ENCODE measurements around the gene MANEAL.

MANEAL gene

DNA sequence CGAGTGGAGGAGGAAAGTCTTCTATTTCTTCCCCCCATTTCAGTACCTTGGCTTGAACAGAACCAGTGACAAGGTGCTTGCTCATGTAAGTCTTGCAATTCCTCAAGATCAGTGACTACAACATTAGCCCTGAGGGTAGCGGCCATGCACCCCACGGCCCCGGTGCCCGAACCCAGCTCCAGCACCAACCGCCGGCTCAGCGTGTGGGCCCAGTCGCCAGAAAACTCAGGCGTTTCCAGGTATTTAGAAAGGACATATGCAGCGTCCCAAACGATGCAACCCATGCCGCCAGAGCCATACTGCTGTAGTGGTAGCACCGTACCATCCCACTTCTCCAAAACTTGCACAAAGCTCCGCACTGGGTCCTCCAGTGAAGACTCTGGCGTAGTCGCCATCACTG, 11.2 kb upstream of the MANEAL start:
- DNase-seq = no peak

DNA sequence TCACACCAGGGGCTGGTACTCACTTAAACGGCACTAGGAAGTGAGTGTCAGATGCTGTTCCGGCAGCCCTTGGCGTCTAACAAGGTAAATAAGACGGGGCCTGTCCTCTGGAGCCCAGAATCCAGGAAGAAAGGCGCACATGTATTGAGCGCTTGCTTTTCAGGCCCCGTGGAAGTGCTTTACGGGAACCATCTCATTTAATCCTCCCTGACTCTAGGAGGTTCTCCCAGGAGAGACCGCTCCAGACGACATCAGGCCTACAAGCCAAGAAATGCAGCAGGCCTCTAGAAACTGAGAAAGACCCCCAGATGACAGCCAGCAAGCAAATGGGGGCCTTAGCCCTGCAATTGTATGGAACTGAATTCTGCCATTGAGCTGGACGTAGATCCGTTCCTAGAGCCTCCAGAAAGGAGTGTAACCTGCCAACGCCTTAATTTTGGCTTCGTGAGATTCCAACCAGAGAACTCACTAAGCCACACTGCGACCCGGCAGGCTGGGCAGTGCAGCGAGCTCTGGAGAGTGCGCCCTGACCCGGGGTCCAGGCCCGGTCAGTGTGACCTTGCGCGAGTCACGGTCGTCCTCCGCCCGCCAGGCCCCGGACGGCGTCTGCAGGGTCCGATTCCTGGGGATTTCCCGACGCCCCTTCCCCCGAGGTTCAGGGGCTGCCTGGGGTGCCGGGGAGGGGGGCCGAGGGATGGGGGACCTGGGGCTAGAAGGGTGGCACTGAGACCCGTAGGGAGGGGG, 532 bp upstream of the MANEAL start:
- no peak for DNase-seq

DNA sequence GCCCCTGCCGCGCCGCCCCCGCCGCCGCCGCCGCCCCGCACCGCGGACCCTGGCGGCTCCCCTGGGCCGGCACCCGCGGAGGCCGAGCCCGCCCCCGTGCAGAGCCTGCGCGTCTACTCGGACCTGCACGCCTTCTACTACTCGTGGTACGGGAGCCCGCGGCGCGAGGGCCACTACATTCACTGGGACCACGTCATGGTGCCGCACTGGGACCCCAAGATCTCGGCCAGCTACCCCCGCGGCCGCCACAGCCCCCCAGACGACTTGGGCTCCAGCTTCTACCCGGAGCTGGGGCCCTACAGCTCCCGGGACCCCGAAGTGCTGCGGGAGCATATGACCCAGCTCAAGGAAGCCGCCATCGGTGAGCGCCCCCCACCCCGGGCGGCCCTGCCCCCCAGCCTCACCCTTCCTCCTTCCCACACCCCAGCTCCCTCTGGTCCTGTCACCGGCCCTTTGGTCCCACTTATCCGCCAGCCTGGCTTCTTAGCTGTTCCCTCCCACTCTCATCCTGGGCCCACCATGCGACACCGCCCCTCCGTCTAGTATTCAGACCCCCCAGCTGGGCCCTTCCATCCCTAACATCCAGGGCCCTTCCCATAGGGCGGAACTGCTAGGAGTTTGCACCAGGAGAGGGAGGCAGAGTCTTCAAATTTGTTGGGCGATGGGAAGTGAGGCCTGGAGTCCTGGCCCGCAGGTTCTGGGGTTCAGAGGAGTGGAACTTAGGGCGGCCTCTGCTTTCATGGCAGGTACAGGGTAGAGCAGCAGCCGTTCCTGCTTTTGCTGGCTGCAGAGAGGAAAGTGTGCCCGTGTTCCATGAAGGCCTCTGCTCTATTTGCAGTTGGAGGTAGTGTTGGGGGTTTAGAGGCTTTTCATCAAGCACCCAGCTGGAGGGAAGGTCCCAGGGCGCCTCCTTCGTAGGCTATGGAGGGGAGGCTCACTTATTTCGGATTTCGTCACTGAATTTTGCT, 1.0 kb downstream of the MANEAL start:
- DNase-seq = no peak

DNA sequence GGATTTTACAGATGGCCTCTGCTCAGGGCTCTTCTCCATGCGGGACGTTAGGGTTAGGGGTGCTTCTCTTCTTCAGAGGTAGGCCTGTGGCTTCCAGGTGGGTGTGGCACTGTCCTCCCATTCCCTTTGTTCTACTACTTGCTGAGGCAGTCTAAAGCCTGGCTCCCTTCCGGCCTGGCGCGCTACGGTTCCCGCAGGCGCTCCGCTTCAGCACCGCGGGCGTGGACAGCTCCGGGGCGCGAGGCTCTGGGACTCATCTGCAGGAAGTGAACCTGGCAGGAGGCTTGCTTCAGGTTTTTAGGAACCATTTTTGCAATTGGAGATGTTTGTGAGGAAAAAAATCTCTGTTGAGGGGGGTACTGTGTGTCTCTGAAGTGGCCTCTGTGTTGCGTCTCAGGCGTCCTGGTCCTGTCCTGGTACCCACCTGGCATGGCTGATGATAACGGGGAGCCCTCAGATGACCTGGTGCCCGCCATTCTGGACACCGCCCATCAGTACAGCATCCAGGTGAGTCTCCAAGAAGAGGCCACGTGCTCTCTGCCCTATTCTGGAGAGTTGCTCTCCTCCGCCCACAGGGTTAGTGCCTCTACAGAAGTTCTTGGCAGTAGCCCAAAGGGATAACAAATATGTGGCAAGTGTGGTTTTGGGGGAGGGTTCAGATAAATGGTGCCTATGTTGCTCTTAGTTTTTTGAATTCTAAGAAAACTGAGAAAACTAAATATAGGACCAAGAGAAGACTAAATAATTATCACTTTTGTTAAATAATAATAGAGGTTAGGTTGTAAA, 1.9 kb downstream of the MANEAL start:
- DNase-seq = peak; percentile 60

DNA sequence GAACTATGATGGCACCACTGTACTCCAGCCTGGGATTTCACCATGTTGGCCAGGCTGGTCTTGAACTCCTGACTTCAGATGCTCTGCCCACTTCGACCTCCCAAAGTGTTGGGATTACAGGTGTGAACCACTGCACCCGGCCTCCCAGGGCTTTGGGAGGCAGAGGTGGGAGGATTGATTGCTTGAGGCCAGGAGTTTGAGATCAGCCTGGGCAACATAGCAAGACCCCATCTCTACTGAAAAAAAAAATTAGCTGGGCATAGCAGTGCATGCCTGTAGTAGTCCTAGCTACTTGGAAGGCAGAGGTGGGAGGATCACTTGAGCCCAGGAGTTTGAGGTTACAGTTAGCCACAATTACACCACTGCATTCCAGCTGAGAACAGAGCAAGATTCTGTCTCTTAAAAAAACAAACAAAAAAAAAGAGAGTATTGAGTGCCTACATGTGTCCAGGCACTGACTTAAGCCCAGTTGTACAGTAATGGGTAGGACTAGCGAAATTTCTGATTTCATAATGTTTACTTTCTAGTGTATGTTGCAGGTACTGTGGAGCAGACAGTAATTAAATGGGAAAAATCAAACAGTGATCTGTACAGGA, 4.2 kb downstream of the MANEAL start:
- no peak for DNase-seq

DNA sequence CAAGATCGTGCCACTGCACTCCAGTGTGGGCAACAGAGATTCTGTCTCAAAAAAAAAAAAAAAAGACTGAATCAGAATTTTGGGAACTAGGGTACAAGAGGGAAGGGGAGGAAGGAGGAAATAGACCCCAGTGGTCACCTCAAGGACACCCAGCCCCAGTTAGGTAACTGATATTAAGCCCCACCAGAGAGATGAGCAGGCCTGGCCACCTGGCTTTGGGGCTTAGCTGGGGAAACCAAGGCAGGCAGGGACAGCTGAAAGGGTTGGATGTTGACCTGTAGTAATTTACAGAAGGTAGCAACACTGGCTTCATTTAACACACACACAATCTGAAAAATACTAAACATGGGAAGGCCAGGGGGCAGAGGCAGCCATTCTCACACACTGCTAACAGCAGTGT, 8.8 kb downstream of the MANEAL start:
- DNase-seq = no peak

DNA sequence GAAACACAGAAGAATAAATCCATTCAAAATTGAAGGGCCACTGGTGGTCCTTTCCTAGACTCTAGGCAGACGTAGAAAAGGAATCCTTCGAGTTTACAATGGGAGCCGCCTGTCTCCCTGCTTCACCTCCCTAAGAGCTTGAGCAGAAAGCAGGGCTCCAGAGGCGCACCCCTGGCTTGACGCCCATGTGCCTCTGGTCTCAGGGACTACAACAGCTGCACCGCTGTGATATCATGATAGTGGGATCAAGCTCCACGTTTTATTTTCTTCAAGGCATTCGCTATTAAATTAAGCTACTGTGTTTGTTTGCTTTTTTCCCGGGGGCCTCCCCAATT, 13.5 kb downstream of the MANEAL start:
- DNase-seq = no peak

DNA sequence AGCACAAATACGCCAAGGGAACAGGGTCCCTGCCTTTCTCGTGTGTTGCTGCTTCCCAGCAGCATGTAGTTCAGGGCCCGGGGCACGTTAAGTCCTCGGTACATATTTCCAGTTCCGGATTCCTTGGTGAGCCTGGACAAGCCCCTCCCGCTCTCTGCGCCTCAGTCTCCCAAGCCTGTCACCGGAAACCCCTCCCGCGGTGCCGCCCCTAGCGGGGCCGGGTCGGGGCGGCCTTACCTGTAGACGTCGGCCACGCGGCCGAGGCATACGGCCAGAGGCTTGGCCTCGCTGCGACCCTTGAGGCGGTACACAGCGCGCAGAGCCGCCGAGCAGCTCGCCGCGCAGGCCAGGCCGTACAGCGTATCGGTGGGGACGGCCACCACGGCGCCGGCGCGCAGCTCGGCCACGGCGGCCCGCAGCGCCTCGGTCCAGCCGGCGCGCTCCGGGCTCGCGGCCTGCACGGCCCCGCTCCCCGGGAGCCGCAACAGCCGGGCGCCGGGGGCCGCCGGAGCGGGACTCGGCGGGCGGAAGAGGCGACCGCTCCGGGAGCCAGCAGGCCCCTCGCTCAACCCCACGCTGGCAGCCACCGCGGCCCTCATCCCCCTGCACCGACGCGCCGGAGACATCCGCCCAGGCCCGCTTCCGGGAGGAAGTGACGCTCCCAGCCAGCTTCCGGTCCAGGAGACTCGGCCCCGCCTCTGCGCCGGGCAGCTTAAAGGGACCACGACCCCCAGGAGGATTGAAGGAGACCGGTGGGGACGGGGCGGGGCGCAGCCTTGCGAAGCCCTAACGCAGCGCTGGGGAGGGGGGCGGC, 14.1 kb downstream of the MANEAL start, which contains the start of the genes C1orf122 and YRDC:
Gene C1orf122 (plus strand): TSS at position 236 of the 814 bp plus-strand sequence. CDS start 615 bp downstream, outside the sequence.
Gene YRDC (minus strand): TSS at position 654 of the 814 bp plus-strand sequence. CDS start 28 bp downstream, at position 626.
- DNase-seq = peak; percentile 96

DNA sequence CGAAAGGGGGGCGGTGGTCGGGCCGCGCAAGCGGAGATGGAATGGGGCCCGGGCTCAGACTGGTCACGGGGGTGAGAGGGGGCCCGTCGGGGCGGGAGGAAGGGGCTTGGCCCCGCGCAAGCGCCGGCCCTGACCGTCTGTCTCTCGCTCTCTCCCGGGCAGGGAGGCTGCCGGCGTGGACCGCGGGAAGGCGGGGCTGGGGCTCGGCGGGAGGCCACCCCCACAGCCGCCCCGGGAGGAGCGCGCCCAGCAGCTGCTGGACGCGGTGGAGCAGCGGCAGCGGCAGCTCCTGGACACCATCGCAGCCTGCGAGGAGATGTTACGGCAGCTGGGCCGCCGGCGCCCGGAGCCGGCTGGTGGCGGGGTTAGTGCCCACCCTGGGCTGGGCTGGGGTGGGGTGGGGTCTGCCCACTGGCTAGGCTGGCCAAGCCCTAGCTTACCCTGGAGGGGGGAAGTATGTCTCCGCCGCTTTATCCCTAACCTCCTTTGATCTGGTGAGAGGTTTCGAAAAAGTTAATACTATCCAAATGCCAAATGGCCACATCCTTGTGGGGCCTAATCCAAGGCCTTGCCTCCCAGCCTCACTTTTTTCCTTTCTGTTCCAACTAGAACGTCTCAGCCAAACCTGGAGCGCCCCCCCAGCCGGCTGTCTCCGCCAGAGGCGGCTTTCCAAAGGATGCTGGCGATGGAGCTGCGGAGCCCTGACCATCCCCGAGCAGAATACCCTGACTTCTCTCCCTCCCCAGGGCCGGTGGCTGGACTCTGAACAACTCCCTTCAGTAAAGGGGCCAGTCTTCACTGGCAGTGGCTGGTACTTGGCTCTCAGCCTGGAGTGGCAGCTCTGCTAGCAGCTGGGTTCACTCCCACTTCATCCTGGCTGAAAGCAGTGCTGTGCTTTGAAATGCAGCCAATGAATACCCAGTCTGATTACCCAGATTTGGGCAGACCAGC, 15.0 kb downstream of the MANEAL start:
- peak; percentile 62 for DNase-seq

DNA sequence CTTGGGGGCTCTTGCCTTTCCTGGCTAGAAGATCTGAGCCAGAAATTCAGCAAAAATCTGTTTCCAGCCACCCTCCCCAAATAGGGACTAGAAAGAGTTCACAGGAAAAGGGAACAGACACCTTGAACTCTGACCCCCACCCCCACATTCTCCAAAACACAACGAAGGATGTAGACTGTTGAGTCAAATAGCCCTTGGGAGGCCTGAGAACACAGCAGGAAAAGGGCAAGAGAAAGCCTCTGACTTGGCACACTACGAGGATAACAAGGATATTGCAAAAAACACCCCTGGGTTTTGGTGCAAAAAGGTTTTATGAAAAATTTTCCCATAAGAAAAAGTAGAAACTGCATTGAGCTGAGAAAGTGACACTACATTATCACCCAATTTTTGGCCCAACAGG, 16.3 kb downstream of the MANEAL start:
- DNase-seq = no peak

DNA sequence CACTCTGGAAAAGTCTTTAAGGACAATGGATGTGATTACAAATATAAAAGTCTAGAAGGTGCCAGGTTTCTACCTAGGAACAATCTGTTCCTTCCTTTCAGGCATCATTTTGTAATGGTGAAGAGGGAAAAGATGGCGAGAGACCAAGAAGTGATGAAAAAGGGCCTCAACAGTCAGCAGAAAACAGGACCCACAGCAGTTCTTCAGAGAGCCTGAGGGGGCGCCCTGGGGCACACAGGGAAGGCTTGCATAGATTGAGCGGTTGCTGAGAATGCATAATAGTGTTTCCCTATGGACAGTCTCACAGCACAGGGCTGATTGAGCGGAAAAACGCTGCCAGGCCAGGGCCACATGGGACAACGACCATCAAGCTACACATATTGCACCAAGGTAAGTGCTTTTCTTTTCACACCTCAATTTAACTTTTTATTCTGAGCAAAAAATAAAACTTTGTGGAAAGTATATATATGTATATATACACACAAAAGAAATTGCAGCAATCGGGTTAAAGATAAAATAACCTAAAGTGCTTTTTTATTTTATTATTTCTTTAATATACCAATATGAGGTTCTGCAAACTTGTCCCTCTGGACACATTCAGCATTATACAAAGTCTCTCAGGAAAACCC, 17.5 kb downstream of the MANEAL start:
- DNase-seq = peak; percentile 83

DNA sequence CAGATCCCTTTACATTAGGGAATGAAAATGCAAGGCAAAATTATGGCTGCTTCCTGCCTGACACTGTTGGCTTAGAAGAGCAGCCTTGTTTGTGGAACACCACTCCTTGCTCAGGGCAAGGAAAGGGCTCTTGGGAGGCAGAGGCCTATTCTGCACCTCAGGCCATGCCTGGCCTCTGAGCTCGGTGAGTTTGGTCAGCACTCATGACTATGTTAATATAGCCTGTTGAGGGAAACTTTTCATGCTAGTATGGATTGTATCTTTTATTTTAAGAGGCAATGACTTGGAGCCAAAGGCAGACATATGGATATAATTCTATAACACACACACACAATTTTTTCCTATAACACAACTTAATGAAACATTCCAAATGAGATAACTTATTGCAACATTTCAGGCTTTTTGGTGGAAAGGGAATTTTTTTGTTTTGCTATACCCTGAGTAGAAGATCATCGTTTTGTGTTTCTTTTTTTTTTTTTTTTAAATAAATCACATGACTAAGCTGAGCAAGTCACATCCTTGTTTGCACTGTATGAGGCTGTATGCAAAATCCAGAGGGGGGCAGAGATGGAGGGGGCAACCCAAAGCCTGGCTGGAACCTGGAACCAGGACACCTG, 20.0 kb downstream of the MANEAL start:
- DNase-seq = no peak

DNA sequence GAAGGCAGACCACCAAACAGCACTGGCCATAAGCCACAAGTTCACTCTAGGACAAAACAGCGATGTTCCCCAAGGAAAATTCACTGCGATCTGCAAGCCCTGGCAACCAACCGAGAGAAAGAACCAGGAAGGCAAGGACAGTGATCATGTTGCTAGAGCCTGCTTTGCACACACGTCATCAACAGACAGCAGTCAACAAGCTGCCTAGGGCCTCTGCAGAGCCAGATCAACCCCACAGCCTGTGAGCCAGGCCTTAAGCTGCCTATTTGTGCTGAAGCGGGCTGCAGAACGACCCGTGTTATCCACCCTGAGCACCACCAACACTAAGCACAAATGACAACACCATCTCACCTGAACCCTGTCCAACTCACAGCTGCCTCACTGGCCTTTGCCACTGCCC, 20.6 kb downstream of the MANEAL start:
- DNase-seq = no peak

DNA sequence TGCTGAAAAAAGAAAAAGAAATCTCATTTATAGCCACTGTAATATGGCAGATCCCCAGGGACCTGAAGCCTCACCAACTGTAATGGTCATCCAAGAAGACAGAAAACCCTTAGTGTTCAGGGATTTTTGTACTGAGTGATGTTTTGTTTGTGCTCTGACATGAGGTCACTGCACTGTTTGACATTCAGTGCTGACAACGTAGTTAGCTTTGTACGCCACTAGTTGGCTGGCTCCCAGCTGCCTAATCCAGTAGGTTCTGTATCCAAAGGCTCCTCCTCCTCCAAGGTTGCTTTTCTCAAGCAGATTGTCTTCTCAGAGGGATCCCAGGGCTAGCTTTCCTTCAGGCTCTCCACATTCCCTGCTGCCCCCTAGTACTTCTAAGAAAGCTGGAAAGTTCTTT, 23.8 kb downstream of the MANEAL start:
- no peak for DNase-seq

DNA sequence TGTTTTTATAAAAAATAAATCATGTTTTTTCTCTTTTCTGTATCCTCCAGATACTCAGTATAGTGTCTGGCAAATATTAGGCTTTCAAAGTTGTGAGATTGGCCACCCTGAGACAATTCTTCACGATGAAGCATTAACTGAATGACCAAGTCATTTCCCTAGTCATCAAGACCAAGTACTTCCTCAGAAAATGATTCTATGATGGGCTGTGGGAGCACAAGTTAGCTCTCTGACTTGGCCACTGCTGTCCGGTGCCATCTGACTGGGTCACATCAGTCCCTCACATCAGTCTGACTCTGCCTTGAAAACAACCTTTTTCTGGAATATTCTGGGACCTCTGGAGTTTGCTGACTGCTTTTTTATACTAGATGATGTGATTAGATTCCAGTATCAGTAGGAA, 27.8 kb downstream of the MANEAL start:
- DNase-seq = no peak

DNA sequence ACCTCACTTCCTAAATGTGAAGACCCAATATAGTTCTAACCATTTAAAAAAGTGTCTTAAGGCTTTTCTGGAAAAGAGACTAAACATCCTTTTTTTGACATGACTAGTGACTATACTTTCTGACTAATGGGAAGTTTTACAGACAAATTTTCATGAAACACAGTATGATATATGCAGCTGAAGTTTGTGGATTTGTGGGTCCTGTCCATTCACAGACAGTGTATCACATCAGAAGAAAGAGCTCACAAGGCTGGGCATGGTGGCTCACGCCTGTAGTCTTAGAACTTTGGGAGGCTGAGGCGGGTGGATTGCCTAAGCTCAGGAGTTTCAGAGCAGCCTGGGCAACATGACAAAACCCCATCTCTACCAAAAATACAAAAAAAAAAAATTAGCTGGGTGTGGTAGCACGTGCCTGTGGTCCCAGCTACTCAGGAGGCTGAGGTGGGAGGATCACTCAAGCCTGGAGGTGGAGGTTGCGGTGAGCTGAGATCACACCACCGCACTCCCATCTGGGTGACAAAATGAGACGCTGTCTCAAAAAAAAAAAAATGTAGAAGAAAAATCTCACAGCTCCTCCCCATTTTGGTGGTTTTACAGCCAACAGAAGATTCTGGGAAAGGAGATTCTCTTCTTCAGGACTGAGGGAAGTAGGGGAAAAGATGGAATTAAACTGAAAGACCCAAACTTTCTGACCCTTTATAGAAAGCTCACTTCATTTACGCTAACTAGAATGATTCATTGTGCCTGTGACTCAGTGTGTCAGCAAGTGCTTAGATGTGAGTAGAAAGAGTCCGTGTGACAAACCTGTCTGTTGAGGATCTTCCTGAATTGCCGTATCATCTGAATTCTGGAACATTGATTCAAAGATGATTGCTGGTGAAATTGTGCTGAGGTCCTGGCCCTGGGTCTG, 29.5 kb downstream of the MANEAL start:
- DNase-seq = peak; percentile 50

DNA sequence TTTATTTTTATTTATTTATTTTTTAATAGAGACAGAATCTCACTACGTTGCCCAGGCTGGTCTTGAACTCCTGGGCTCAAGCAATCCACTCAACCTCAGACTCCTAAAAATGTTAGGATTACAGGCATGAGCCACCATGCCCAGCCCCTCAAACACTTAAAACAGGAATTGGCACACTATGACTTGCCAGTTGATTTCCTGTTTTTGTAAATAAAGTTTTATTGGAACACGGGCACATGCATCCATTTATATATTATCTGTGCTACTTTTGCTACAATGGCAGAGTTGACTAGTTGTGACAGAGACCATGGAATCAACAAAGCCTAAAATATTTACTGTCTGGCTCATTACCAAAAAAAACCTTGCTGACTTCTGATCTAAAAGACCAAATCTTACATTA, 30.4 kb downstream of the MANEAL start:
- DNase-seq = no peak

DNA sequence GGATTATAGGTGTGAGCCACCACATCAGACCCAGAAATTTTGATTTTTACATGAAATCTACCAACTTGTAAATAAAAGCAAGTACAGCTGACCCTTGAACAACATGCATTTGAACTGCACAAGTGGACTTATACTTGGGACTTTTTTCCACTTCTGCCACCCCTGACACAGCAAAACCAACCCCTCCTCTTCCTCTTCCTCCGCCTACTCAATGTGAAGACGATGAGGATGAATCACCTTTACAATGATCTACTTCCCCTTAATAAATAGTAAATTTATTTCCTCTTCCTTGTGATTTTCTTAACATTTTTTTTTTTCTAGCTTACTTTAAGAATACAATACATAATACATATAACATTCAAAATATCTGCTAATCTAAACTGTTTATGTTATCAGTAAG, 31.9 kb downstream of the MANEAL start:
- DNase-seq = peak; percentile 36

All from activated CD4-positive, alpha-beta T cell treated with anti-CD3 and anti-CD28 coated beads, Interleukin-2, Interleukin-6, amounts not matched to agents 100 ng/mL and 50 ng/mL, durations not matched to agents 16 hours and 8 hours (primary cell).